Psoas muscle (tissue), 8 donors: Measurements from ENCODE around the gene HBS1L. TPM values are rescaled to one million over a fixed set of nuclear protein-coding genes. Genes with fewer than 3 reads are reported as not detected.

Experiments used
- ATAC-seq, 4 donors: fragments of 200-7000 bp; cut with Tn5 transposase; one replicate each; pipeline ENCODE4 v1.9.1; 2020; ENCODE audit warnings: moderate library complexity in 3 of 4, mild to moderate bottlenecking in 2 of 4
- DNase-seq, 2 donors: peaks; one replicate each; pipeline ENCODE4 v3.0.0-alpha.2; 2020
- H3K27ac ChIP-seq: fragments of 200-600 bp; one replicate; pipeline ENCODE4 v1.8.0; 2022
- H3K27me3 ChIP-seq, 3 donors: fragments of 200-600 bp in 1 of 3; one replicate each; pipeline versions ENCODE4 v1.6.1 to v1.8.0; 2013 to 2022; ENCODE audit warnings: low read length in 2 of 3, mild to moderate bottlenecking in 2 of 3, moderate library complexity in 1 of 3; ENCODE audit not compliant: insufficient read depth in 3 of 3
- H3K36me3 ChIP-seq, 2 donors: fragments of 200-600 bp in 1 of 2; one replicate each; pipeline versions ENCODE4 v1.6.1 to v1.8.0; 2013 to 2022; ENCODE audit warnings: low read depth in 1 of 2, mild to moderate bottlenecking in 1 of 2, moderate library complexity in 1 of 2; ENCODE audit not compliant: insufficient read depth in 1 of 2
- H3K4me1 ChIP-seq: fragments of 200-600 bp; one replicate; pipeline ENCODE4 v1.8.0; 2022
- H3K4me3 ChIP-seq: fragments of 200-600 bp; one replicate; pipeline ENCODE4 v1.8.0; 2022; ENCODE audit warnings: mild to moderate bottlenecking
- H3K9me3 ChIP-seq: fragments of 200-600 bp; one replicate; pipeline ENCODE4 v1.8.0; 2022
- CTCF ChIP-seq: fragments of 200-600 bp; IDR thresholded peaks from one replicate; pipeline ENCODE4 v1.8.0; 2022; ENCODE audit warnings: antibody characterized with exemption
- WGBS, 3 donors: extraction: QIAGEN DNeasy Blood & Tissue Kit; methylation state at CpG; one replicate each; pipeline versions ENCODE4 v1.1.6 to v1.1.7; 2013; 5-methylcytosine and 5-hydroxymethylcytosine counted together
- intact Hi-C, 2 donors: fragments of 100-400 bp; cut with DNase I; formaldehyde crosslinking; loops; one replicate each; pipeline versions ENCODE4 v1.11.0 to v1.14.2; 2022
- polyA plus RNA-seq, 3 donors: library from polyadenylated mRNA; stranded (reverse); fragments of 200-250 nt; gene quantifications; one replicate each; pipeline ENCODE4 v1.2.3, GENCODE V29; 2013
- total RNA-seq, 4 donors: library from RNA; stranded (reverse); fragmentation: NEBNext Ultra II Directional in 2 of 4; extraction: Animal tissue kit (Norgen Biotek cat#: 25700) in 2 of 4; gene quantifications; one replicate each; pipeline versions ENCODE4 v1.2.1 to v1.2.4, GENCODE V29; 2021 to 2023
- donor health status: healthy with polysubstance abuse.
- donor health status: DM: no; HTN: no; CAD: no; lungs with moderate emphysema.
- donor health status: Bipolar disorder and iron deficiency.
- donor health status: healthy.
- donor health status: DM: yes; HTN: yes; CAD: no.
- donor health status: DM: no; HTN: no; CAD: no.
- donor health status: DM: no; HTN: no; CAD: no.
- donor health status: DM: yes; HTN: yes; CAD: no.

The HBS1L gene
- total and polyA plus RNA-seq, 7 donors, result 55.1 to 143 (median 99.5) TPM

GRCh38 chr6:134982161-134982560, 72.5 kb downstream of the HBS1L start:
- 92 to 97% (median 93%) methylated on average over 3 of the region's 3 CpGs for WGBS, 3 donors
- intact Hi-C loops, result no loop called here
- TF ChIP-seq CTCF, result no peak

GRCh38 chr6:134980846-134981245, 73.8 kb downstream of the HBS1L start:
- ATAC-seq, result no peak
- Histone ChIP-seq H3K27ac (no peak overlapping the region), H3K27me3 (no peaks in the 10 kb centered on the region), H3K4me3 (no peak overlapping the region), H3K36me3 (peaks cover 9 to 78% of the 10 kb centered on the region in 2 donors), H3K4me1 (no peaks in the 10 kb centered on the region), H3K9me3 (no peaks in the 10 kb centered on the region)
- DNase-seq, result no peak
- no peak for TF ChIP-seq CTCF
- intact Hi-C loops, result no loop called here
- WGBS, 3 donors, result 69 to 87% (median 81%) methylated on average over 1 of the region's 1 CpG

More at GRCh38 chr6:134982161-134982560, 72.5 kb downstream of the HBS1L start:
- no peaks in the 10 kb centered on the region for H3K4me1 ChIP-seq
- H3K27ac ChIP-seq, result no peak overlapping the region
- no peaks in the 10 kb centered on the region for H3K9me3 ChIP-seq
- no peak for DNase-seq
- peaks cover 9 to 90% of the 10 kb centered on the region in 2 donors for H3K36me3 ChIP-seq
- no peak overlapping the region for H3K4me3 ChIP-seq
- no peaks in the 10 kb centered on the region for H3K27me3 ChIP-seq
- no peak for ATAC-seq

- H3K27ac ChIP-seq, result no peak overlapping the region
- DNase-seq (no peak), ATAC-seq (no peak)
- H3K9me3 ChIP-seq, result no peaks in the 10 kb centered on the region
- no peak for TF ChIP-seq CTCF
- no peak overlapping the region for H3K4me3 ChIP-seq
- 96 to 98% (median 97%) methylated on average over 6 of the region's 6 CpGs for WGBS, 3 donors
- intact Hi-C loops, result no loop called here
- H3K27me3 ChIP-seq, result no peaks in the 10 kb centered on the region
- H3K4me1 ChIP-seq, result no peaks in the 10 kb centered on the region
- H3K36me3 ChIP-seq, result peaks cover 9 to 61% of the 10 kb centered on the region in 2 donors
Observed at GRCh38 chr6:134979142-134979541, 75.5 kb downstream of the HBS1L start.

GRCh38 chr6:134974370-134974769, 80.3 kb downstream of the HBS1L start:
- TF ChIP-seq CTCF, result no peak
- Histone ChIP-seq H3K27me3 (no peaks in the 10 kb centered on the region), H3K27ac (no peak overlapping the region)

GRCh38 chr6:134967711-134968110, 86.9 kb downstream of the HBS1L start:
- ATAC-seq, result no peak
- Histone ChIP-seq H3K36me3 (peaks cover 0 to 39% of the 10 kb centered on the region in 2 donors), H3K4me1 (no peaks in the 10 kb centered on the region), H3K4me3 (no peak overlapping the region), H3K9me3 (no peaks in the 10 kb centered on the region), H3K27me3 (no peaks in the 10 kb centered on the region), H3K27ac (no peak overlapping the region)
- DNase-seq, result no peak
- WGBS, 3 donors, result 86 to 92% (median 91%) methylated on average over 1 of the region's 1 CpG
- intact Hi-C loops, result no loop called here
- TF ChIP-seq CTCF, result no peak

More at GRCh38 chr6:134974370-134974769, 80.3 kb downstream of the HBS1L start:
- 94 to 99% (median 97%) methylated on average over 1 of the region's 1 CpG for WGBS, 3 donors
- ATAC-seq (no peak), DNase-seq (no peak)
- no peaks in the 10 kb centered on the region for H3K9me3 ChIP-seq
- peaks cover 0 to 25% of the 10 kb centered on the region in 2 donors for H3K36me3 ChIP-seq
- H3K4me1 ChIP-seq, result no peaks in the 10 kb centered on the region
- intact Hi-C loops, result no loop called here
- H3K4me3 ChIP-seq, result no peak overlapping the region
